ENCODE measurements around the gene DNMT1.

Gene DNMT1

DNA sequence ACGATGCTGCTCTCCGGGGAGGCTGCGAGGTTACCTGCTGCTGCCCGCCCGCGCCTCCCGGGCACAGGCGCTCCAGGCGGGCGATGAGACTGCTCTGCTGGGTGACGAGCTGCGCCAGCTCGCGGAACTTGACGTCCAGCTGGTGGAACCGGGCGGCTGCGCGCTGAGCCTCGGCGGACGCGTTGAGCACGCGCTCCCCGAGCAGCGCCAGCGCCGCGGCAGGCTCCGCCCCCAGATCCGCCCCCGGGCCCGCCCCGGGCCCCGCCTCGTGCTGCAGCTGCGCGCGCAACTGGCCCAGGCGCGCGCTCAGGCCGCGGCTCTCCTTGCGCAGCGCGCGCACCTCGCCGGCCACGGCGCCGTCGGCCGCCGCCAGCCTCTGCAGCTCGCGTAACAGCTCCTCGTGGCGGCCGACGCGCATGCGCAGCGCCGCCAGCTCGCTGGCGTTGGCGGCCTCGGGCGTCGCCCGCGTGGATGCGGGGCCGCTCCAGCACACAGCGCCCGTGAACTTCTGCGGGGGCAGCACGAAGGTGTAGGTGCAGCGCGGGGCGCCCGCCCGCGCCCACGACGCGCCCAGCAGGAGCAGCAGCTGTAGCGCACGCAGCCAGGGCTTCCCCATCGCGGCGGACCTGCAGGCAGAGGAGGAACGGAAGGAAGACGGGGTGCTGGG, 98.7 kb downstream of the DNMT1 start:
- peak overlapping the region; percentile 47 for H3K4me3 ChIP-seq (ENCODE audit: low read length)

DNA sequence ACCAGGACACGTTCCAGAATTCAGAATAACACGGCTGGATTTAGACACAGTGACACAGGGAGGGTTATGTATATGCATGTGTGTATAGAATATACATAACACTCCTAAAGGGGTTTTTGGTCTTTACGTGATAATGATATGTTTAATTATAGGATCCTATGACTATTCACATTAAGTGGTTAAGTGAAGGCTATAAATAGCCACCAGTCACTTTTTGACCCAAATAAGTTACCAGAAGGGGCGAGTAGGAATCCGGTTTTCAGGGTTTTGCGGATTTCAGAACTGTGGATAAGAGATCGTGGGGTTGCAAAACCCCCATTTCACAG, 99.2 kb downstream of the DNMT1 start:
- Histone ChIP-seq H3K4me3 (ENCODE audit: low read length) (peak overlapping the region; percentile 23), H3K4me1 (ENCODE audit: insufficient read depth, low read length) (peaks cover 2% of the 10 kb centered on the region), H2AFZ (ENCODE audit: low read depth, low read length) (no peak overlapping the region), H3K9me3 (ENCODE audit: low read length) (peaks cover 4% of the 10 kb centered on the region), H3K36me3 (ENCODE audit: insufficient read depth, low read length) (no peaks in the 10 kb centered on the region), H3K27me3 (ENCODE audit: insufficient read depth, low read length) (no peaks in the 10 kb centered on the region)

More for the DNA sequence above, 98.7 kb downstream of the DNMT1 start:
- Histone ChIP-seq H2AFZ (ENCODE audit: low read depth, low read length) (peak overlapping the region; percentile 70), H3K4me1 (ENCODE audit: insufficient read depth, low read length) (peaks cover 2% of the 10 kb centered on the region), H3K36me3 (ENCODE audit: insufficient read depth, low read length) (no peaks in the 10 kb centered on the region), H3K9me3 (ENCODE audit: low read length) (peaks cover 3% of the 10 kb centered on the region), H3K27me3 (ENCODE audit: insufficient read depth, low read length) (no peaks in the 10 kb centered on the region)

DNA sequence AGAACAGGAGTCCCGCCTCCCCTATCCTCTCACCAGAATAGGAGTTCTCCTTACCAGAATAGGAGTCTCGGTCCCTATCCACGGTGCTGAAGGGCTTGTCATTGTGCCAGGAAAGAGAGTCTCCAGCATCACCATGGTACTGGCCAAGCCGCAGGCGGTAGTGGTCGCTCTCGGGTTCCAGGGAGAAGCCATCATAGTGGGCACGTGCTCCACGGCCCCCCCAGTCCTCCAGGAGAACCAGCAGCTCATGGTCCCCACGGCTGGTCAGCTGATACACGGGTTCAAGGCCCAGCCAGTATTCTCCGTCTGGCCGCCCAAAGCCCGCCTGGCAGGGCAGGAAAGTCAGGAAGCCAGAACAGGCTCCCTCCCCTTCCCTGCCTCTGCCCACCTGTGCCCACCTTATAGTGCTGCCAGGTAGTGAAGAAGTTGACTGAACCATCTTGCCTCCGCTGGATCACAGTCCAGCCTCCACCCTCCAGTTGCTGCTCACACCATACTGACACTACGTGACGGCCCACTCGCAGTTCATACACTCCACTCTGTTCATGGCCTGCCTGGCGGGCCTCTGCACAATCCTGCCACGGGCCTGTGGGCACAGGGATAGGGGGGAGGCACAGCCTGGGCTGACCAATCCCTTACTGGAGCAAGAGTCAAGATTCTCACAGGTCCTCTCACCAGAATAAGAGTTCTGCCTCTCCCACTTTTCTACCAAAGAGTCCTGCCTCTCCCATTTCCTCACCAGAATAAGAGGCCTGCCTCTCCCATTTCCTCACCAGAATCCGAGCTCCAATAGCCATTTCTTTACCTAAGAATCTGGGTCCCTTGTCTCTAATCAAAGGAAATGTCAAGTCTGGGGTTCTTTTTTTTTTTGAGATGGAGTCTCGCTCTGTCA, 101.2 kb downstream of the DNMT1 start:
- H3K9me3 ChIP-seq (ENCODE audit: low read length): peaks cover 9% of the 10 kb centered on the region
- H2AFZ ChIP-seq (ENCODE audit: low read depth, low read length): no peak overlapping the region
- no peaks in the 10 kb centered on the region for H3K36me3 ChIP-seq (ENCODE audit: insufficient read depth, low read length)
- peaks cover 2% of the 10 kb centered on the region for H3K4me1 ChIP-seq (ENCODE audit: insufficient read depth, low read length)
- no peak overlapping the region for H3K4me3 ChIP-seq (ENCODE audit: low read length)
- no peaks in the 10 kb centered on the region for H3K27me3 ChIP-seq (ENCODE audit: insufficient read depth, low read length)

- Histone ChIP-seq H3K9me3 (ENCODE audit: low read length) (peaks cover 9% of the 10 kb centered on the region), H3K36me3 (ENCODE audit: insufficient read depth, low read length) (no peaks in the 10 kb centered on the region), H3K4me1 (ENCODE audit: insufficient read depth, low read length) (peaks cover 2% of the 10 kb centered on the region), H3K27me3 (ENCODE audit: insufficient read depth, low read length) (no peaks in the 10 kb centered on the region), H2AFZ (ENCODE audit: low read depth, low read length) (no peak overlapping the region), H3K4me3 (ENCODE audit: low read length) (no peak overlapping the region)
These were observed 102.0 kb downstream of the DNMT1 start for GRCh38 chr19:10092648-10093294.

DNA sequence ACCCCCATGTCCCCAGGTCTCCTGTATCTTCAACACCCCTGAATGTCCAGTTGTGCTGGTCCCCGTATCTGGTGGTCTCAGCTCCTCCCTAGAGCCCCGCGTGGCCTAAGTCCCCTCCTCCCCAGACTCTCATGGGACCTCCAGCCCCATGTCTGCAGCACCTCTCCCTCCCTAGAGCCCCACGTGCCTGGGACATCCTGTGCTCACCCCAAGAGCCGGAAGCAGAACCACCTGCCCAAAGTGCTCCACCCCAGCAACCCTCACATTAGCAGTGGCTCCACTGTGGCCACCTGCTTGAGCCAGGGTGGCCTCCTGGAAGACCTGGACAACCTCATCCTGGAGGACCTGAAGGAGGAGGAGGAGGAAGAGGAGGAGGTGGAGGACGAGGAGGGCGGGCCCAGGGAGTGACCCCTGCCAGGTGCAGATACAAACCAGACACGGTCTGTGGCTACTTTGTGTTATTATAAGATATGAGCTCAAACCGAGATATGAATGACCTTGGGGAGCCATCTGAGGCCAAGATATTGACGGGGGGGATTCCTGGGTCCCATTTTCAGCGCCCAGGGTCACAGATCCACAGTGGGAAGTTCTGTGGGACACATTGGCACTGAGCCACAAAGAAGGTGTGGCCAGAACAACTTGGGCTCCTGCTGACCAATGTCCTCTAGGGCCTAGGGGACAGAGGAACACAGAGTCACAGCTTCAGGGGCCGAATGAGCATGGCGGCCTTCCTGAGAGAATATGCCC, 102.7 kb downstream of the DNMT1 start:
- Histone ChIP-seq H2AFZ (ENCODE audit: low read depth, low read length) (no peak overlapping the region), H3K36me3 (ENCODE audit: insufficient read depth, low read length) (no peaks in the 10 kb centered on the region), H3K27me3 (ENCODE audit: insufficient read depth, low read length) (no peaks in the 10 kb centered on the region), H3K4me1 (ENCODE audit: insufficient read depth, low read length) (peaks cover 2% of the 10 kb centered on the region), H3K4me3 (ENCODE audit: low read length) (no peak overlapping the region), H3K9me3 (ENCODE audit: low read length) (peaks cover 9% of the 10 kb centered on the region)

GRCh38 chr19:10091370-10091687, 103.4 kb downstream of the DNMT1 start:
- Histone ChIP-seq H3K9me3 (ENCODE audit: low read length) (peaks cover 9% of the 10 kb centered on the region), H3K4me1 (ENCODE audit: insufficient read depth, low read length) (peaks cover under 1% of the 10 kb centered on the region), H3K27me3 (ENCODE audit: insufficient read depth, low read length) (no peaks in the 10 kb centered on the region), H3K36me3 (ENCODE audit: insufficient read depth, low read length) (no peaks in the 10 kb centered on the region), H3K4me3 (ENCODE audit: low read length) (no peak overlapping the region), H2AFZ (ENCODE audit: low read depth, low read length) (no peak overlapping the region)

DNA sequence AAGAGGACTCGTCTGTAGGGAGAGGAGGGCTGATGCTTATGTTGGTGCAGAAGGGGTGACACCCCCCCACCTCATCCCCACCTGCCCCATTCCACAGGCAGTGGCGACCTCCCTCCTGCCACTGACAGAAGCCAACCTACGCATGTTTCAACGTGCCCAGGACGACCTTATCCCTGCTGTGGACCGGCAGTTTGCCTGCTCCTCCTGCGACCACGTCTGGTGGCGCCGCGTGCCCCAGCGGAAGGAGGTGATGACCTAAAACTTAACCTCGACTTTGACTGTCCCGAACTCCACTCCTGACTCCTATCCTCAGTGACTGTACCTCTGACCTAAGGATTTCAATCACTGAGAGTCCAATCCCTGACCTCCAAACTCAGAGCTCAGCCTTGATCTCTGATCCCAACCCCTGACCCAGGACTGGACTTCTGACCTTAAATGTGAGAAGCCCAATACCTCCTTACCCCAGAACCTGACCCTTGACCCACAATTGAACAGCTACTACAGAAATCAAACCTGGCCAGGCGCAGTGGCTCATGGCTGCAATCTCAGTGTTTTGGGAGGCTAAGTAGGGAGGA, 104.9 kb downstream of the DNMT1 start:
- Histone ChIP-seq H3K36me3 (ENCODE audit: insufficient read depth, low read length) (no peaks in the 10 kb centered on the region), H3K4me1 (ENCODE audit: insufficient read depth, low read length) (no peaks in the 10 kb centered on the region), H2AFZ (ENCODE audit: low read depth, low read length) (no peak overlapping the region), H3K27me3 (ENCODE audit: insufficient read depth, low read length) (peaks cover 8% of the 10 kb centered on the region), H3K9me3 (ENCODE audit: low read length) (peaks cover 6% of the 10 kb centered on the region), H3K4me3 (ENCODE audit: low read length) (no peak overlapping the region)

DNA sequence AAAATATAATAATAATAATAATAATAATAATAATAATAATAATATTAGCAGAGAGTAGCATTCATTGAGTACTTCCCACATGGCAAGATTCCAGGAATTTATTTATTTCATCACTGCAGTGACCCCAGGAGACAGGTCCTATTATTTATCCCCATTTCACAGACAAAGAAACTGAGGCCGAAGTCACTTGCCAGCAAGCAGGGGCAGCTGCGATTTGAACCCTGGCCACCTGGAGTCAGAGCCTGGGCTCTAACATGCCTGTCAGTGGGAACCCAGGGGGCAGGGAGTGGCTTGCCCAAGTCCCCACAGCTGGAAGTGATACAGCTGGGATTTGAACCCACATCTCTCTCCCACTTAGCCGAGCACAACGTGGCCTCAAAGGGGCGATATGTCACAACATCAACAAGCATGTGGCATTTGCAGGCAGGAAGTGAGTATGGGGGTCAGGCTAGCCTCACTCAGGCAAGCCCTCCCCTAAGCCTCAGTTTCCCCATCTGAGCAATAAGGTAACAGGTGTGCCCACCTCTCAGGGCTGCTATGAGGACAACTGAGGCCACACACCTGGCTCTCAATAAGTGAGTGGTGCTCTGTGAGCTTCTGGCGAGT, 105.7 kb downstream of the DNMT1 start:
- Histone ChIP-seq H3K36me3 (ENCODE audit: insufficient read depth, low read length) (no peaks in the 10 kb centered on the region), H2AFZ (ENCODE audit: low read depth, low read length) (no peak overlapping the region), H3K4me3 (ENCODE audit: low read length) (no peak overlapping the region)

GRCh38 chr19:10087296-10088061, 107.3 kb downstream of the DNMT1 start:
- H3K9me3 ChIP-seq (ENCODE audit: low read length): peaks cover 6% of the 10 kb centered on the region
- H3K4me1 ChIP-seq (ENCODE audit: insufficient read depth, low read length): no peaks in the 10 kb centered on the region
- no peak overlapping the region for H2AFZ ChIP-seq (ENCODE audit: low read depth, low read length)
- peaks cover 8% of the 10 kb centered on the region for H3K27me3 ChIP-seq (ENCODE audit: insufficient read depth, low read length)
- H3K4me3 ChIP-seq (ENCODE audit: low read length): no peak overlapping the region
- no peaks in the 10 kb centered on the region for H3K36me3 ChIP-seq (ENCODE audit: insufficient read depth, low read length)

More for the DNA sequence above, 105.7 kb downstream of the DNMT1 start:
- Histone ChIP-seq H3K27me3 (ENCODE audit: insufficient read depth, low read length) (peaks cover 8% of the 10 kb centered on the region), H3K4me1 (ENCODE audit: insufficient read depth, low read length) (no peaks in the 10 kb centered on the region), H3K9me3 (ENCODE audit: low read length) (peaks cover 6% of the 10 kb centered on the region)

DNA sequence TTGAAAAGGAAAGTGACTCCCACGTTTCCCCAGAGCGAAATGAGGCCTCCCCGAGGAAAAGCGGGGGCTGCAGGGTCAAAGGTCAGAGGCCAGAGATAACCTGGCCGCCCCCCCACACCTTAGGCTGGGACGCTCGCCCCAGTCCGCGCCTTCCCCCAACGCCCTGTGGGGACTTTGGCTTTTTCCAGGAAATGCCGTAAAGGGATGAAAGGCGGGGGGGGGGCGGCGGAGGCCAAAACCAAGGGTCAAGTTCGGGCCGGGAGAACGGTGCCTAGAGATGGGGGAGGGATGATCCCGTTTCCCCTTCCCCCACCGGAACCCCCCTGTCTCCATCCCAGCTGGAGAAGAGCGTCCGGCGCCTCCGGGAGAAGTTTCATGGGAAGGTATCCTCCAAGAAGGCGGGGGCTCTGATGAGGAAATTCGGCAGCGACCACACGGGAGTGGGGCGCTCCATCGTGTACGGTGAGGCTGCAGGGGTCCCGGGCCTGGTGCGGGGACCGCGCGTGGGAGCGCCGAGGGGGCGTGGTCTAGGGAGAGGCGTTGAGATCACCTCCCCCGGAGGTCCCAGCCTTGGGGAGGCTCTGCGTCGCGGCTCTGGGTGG, 108.1 kb downstream of the DNMT1 start:
- Histone ChIP-seq H3K4me3 (ENCODE audit: low read length) (peak overlapping the region; percentile 52), H2AFZ (ENCODE audit: low read depth, low read length) (peak overlapping the region; percentile 44), H3K27me3 (ENCODE audit: insufficient read depth, low read length) (peaks cover 8% of the 10 kb centered on the region), H3K9me3 (ENCODE audit: low read length) (peaks cover 6% of the 10 kb centered on the region), H3K4me1 (ENCODE audit: insufficient read depth, low read length) (no peaks in the 10 kb centered on the region), H3K36me3 (ENCODE audit: insufficient read depth, low read length) (no peaks in the 10 kb centered on the region)

- peaks cover 5% of the 10 kb centered on the region for H3K9me3 ChIP-seq (ENCODE audit: low read length)
These were observed 108.8 kb downstream of the DNMT1 start, which contains the start of gene SHFL for GRCh38 chr19:10085641-10086590. Gene SHFL, plus strand, starts transcription at chr19:10086317. Its CDS starts 111 bp downstream, at chr19:10086428.

More at GRCh38 chr19:10085641-10086590, 108.8 kb downstream of the DNMT1 start, which contains the start of gene SHFL:
- Histone ChIP-seq H3K4me1 (ENCODE audit: insufficient read depth, low read length) (no peaks in the 10 kb centered on the region), H3K4me3 (ENCODE audit: low read length) (peak within 1 kb of the TSS; percentile 52), H3K36me3 (ENCODE audit: insufficient read depth, low read length) (no peaks in the 10 kb centered on the region), H2AFZ (ENCODE audit: low read depth, low read length) (peak within 1 kb of the TSS; percentile 44), H3K27me3 (ENCODE audit: insufficient read depth, low read length) (peaks cover 8% of the 10 kb centered on the region)
